GM12801 (cell line): Measurements from ENCODE around the gene KCNN3.

ENCODE experiments used
- CTCF ChIP-seq: IDR thresholded peaks from one replicate; pipeline ENCODE4 v1.5.1; 2011; ENCODE audit warnings: control low read depth; ENCODE audit not compliant: insufficient read length; ENCODE audit errors: extremely low read depth

Gene KCNN3

GRCh38 chr1:154878371-154879037 is 8.4 kb upstream of the KCNN3 start:
- TF ChIP-seq CTCF: no peak

GRCh38 chr1:154877370-154877974 is 7.4 kb upstream of the KCNN3 start:
- TF ChIP-seq CTCF: no peak

- no peak for TF ChIP-seq CTCF
Observed at GRCh38 chr1:154876842-154877369, 6.8 kb upstream of the KCNN3 start.

GRCh38 chr1:154874465-154874864 is 4.4 kb upstream of the KCNN3 start:
- TF ChIP-seq CTCF: no peak

GRCh38 chr1:154873321-154873950 is 3.4 kb upstream of the KCNN3 start:
- TF ChIP-seq CTCF: no peak

GRCh38 chr1:154871374-154871773 is 1.3 kb upstream of the KCNN3 start:
- TF ChIP-seq CTCF: no peak

- no peak for TF ChIP-seq CTCF
Observed at GRCh38 chr1:154870734-154871133, 653 bp upstream of the KCNN3 start.
